ENCODE measurements around the gene KCNN4.
"Not testable (repeated sequence)": the region's sequence is repeated elsewhere in the genome, so short reads cannot be mapped to it uniquely, and the experiment has no call there.

KCNN4 gene

DNA sequence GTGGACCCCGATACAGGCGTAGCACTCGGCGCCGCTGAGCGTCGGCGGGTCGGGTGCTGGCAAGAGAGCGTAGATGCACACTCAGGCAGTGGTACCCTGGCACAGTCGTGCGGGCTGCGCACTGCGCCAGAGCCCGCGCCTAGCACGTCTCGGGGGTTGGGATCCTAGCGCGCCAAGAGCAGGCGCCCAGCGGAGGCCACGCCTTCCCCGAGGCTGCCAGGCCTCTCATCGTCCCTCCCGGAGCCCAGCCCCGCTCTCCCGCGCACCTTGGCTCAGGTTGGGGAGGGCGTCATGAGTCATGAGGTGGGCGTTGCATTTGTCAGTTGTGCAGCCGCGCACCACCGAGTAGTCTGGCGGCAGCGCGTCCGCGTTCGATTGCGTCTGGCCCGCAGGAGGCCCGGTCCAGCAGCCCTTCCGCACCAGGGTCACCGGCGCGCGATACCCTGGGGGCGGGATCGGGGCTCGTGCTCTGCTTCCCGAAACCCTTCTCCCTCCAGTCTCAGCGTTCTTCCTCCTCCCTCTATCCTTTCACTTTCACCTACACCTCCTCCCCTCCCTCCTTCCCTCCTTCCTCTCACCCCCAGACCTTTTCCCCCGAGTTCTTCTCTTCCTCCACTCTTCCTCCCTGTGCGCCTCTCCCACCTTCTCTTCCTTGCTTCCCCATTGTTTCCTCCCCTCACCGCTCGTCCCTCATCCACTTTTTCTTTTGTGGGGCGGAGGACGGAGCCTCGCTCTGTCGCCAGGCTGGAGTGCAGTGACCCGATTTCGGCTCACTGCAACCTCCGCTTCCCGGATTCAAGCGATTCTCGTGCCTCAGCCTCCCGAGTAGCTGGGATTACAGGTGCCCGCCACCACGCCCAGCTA, 18.0 kb upstream of the KCNN4 start:
- peak; percentile 73 for DNase-seq

DNA sequence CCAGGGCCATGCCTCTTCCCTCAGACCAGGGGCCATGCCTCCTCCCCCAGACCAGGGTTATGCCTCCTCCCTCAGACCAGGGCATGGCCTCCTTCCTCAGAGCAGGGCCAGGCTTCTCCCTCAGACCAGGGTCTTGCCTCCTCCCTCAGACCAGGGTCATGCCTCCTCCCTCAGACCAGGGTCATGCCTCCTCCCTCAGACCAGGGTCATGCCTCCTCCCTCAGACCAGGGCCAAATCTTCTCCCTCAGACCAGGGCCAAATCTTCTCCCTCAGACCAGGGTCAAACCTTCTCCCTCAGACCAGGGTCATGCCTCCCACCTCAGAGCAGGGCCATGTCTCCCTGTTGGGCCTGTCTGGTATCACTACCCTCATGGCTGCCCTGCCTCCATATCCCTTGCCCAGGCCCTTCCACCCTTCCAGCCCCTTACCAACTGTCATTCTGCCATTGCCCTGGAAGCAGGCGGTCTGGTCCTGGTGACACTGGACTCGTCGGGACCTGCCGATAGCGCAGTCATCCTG, 17.3 kb upstream of the KCNN4 start:
- no peak for DNase-seq

DNA sequence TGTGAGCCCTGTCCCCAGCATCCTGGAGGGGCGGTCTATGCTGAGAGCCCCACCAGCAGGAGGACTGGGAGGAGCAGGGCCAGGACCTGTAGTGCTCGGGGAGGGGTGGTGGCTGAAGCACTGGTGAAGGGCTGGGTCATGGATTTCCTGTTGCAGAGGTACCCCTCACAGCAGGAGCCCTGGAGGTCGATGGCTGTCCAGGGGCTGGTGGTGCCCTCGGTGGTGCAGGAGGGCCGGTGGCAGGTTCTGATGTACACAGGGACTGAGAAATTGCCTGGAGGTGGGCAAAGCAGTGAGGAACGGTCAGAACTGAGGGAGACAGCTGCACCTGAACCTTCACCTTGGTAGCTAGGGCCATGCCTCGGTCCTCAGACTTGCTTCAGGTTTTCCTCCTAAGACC, 16.8 kb upstream of the KCNN4 start:
- DNase-seq = no peak

DNA sequence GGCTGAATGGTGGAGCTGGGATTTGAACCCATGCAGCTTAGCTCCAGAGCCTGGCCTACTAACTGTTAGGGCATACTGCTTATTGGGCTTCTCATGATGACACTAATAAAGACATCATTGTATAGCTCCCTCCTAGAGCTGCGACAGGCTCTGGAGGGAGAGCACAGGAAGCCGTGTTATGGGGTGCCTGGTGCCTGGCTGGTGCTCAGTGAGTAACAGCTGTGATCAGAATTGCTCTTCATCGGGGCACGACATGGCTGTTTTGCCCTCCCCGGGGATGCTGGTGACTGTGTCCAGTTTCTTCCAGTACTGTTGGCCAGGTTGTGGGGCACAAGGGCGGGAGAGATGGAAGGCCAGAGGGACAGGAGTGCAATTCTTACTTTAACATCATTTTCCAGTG, 16.3 kb upstream of the KCNN4 start:
- DNase-seq = no peak

DNA sequence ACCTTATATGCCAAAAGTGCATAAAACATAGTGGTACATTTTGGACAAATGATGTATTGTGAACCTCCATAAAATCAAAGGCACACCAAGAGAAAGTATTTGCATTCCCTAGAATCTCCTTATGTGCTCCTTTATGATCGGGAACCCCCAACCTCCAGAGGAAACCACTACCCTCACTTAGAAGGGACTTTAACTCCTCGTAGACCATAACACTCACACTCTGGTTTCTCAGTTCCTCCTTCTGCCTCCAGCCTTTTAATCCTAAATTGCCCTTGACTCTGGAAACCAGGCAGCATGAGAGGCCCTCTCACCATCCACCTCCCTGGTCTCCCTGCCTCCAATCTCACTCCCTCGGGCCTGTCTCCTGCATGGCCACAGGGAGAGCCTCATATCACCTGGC, 9.8 kb upstream of the KCNN4 start:
- DNase-seq = no peak

DNA sequence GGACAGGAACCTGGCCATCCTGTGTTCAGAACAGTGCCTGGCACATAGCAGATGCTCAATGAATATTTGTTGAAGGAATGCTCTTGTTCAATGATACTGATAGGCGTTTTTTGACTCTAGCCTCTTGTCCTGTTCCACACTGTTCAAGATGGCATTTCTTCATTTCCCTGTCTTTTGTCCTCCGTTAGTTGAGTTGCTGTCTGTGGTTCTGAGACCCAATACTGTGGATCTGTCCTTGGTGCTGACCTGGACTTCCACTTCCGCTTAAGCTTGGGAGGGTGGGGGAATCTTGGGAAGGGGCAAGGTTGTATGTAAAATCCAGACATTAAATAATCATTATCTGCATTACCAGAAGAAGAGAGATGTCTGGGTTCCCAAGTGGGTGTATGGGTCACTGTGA, 8.3 kb upstream of the KCNN4 start:
- no peak for DNase-seq

DNA sequence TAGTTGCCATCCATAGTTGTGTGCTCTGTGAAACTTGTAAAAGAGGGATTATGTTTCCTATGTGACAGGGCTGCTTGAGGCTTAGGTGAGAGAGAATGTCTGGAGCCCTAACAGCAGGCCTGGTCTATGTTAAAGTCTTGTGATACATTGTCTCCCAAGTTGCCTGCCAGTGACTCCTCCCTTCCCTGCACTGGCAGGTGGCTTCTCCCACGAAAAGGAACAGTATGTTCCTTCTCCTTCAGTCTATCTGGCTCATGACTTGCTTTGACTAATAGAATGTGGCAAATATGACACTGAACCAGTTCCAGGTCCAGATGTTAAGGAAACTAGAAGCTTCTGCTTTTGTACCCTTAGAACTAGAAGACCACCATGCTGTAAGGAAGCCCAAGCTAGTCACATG, 5.9 kb upstream of the KCNN4 start:
- no peak for DNase-seq

DNA sequence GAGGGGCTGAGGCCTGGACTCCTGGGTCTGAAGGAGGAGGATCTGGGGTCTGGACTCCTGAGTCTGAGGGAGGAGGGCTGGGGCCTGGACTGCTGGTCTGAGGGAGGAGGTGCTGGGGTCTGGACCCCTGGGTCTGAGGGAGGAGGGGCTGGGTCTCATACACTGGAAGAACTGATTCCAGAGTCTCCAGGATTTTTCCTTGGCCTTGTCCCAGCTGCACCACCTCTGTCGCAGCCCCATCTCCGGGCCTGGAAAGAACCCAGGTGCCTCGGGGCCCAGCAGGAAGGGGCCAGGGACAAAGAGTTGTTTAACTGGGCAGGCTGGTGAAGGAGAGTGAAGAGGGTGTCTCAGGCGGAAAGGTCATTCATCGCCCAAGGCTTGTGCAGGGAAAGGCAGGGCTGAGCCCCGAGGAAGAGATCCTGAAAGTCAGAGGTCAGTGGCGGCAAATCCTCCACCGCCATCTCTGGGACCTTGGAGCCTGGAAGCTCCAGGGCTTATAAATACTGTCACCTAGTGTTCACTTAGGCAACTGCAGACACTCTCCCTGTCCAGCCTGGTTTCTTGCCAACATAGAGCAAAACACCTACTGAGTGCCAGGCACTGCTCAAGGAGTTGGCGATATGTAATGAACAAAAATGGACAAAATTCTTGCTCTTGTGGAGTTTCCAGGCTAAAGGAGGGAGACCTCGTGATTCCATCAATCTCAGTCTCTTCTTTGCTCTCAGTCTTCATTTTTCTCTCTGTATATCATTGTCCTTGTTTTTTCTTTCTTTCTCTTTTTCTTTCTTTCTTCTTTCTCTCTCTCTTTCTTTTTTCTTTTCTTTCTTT, 4.4 kb upstream of the KCNN4 start:
- DNase-seq = peak; percentile 64

DNA sequence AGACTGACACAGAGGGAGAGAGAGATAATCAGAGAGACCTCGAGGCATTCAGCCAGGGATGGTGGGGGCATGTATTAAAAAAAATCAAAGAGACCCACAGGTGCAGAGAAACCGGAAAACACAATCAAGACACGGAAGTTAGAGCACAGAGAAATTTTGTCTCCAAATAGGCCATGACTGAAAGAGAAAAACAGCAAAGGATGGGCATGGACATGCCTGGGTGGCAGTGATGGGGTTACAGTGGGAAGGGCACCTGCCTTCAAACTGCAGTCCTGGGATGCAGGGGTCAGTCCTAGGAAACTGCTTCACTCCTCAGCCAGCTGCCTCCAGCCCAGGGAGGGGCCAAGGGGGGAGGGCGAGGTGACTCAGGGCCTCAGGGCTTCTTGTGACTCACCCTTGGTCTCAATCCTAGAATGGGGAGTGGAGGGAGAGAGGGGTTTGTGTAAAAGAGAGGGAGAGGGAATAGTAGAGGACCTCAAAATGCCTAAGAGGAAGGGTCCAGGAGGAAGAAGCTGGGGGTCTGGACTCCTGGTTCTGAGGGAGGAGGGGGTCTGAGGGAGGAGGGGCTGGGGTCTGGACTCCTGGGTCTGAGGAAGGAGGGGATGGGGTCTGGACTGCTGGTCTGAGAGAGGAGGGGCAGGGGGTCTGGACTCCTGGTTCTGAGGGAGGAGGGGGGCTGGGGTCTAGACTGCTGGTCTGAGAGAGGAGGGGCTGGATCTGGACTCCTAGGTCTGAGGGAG, 3.6 kb upstream of the KCNN4 start:
- peak; percentile 75 for DNase-seq

DNA sequence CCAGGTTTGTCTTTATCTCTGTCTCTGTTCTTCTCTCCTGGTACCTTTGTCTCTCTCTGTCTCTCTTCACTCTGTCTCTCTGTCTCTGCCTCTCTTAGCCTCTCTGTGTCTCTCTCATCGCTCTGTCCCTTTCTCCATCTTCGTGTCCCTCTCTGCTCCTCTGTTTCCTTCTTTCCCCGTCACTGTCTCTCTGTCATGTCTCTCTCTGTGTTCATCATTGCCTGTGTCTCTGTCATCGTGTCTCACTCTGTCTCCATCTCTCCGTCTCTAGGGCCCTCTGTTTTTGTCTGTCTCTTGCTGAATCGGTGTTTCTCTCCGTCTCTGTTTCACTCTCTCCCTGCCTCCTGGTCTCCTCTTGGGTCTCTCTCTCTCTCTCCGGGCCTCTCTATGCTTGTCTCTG, 2.9 kb upstream of the KCNN4 start:
- no peak for DNase-seq

DNA sequence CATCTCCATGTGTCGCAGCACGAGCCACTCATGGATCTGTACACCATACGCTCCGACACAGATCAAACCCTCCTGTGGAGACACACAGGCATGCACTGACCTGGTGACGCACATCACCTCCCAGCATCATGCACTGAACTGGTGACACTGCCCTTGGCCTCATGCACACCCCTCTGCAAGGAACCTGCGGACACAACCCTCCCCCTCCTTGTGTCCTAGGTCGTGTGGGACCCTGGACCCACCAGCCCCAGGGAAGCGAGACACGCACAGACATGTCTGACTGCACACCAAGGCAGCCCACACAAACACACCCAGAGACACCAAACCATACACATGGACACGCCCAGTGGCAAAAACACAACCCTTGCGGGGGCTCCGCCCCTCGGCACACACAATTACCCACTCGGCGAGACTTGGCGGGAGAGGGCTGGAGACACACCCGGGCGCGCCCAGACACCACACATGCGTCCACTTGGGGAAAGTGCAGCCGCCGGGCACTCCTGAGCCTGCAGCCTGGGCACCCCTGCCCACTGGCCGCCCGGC, 2.0 kb upstream of the KCNN4 start:
- DNase-seq = no peak

DNA sequence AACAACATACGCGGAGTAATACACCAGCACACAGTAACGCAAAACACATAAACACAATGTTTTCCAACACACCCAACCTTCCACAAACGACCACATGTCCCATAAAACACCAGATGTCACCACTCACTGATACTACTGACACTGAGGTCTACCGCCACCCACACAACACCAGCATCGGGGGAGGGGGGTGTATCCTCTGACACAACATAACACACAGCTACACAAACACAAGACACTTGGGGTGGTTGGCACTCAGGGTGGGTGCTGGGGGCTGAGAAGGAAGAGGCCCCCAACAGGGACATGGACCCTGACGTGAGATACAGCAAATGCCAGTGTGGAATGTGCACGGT, 1.5 kb upstream of the KCNN4 start:
- DNase-seq = no peak

DNA sequence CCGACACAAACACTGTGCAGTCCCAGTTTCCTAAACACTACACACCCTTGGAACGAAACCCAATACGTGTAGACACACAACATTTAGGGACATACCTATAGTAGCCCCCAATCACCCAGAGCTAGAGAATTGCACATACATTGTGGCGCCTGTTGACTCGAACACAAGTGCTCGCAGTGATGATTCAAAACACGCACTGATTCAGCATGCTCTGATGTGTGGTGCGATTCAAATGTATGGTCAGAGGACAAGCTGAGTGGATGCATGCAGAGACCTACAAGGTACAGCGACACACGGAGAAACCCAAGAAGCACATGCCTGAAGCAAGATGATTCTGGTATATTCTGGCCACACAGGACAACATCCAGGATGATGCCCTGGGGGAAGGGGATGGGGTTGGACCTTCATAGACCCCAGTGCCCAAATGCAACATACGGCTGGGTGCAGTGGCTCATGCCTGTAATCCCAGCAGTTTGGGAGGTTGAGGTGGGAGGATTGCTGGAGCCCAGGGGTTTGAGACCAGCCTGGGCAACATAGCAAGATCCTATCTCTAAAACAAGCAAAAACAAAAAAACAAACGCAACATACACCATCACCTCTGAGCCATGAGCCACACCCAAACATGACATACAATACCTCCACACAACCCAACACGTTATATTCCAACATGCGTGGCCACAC, 997 bp upstream of the KCNN4 start:
- peak; percentile 51 for DNase-seq

DNA sequence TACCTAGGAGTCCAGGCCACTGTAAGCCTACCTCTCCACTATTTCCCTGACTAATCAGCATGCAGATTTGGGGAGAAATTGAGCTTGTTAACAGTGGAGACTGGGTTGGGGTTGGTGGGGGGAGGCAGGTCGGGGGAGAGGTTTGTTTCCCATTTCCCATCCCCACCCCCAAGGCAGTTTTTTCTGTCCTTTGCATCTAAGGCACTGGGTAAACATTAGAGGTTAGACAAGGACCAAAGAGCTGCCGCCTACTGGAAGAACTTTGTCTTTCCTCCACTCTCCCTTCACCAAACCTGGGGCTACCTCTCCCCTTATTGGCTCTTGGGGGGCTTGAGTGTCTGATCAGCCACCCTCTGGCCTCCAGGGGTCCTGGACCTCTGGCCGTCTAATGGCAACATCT, 953 bp downstream of the KCNN4 start:
- DNase-seq = no peak

DNA sequence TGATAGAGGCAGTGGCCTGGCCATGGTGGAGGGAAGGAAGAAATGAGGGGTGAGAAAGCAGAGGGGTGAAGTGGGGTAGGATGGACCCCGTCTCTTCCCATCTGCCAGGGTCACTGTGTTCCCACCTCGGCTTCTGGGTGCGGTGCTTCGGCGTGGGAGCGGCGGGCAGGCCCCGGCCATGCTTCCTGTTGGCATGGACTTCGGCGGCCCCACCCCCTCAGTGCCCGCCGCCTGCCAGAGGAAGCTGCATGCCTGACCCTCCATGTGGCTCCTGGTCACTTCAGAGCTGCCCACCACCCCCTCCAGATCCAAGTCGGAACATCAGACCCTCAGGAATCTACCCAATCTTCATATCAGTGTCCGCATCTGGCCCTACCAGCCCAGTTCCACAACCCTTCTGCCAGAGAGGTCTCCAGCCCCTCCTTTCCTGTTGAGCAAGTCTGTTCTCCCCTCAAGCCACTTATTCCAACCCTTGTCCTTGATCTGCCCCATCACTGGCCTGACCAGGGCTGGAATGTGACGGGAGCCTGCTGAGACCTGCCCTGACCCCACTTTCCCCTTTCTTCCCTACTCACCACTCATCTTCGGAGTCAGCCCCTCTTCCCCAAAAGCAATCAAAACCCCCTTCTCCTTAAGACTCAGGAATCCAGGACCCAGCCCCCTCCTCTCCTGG, 1.5 kb downstream of the KCNN4 start:
- no peak for DNase-seq

DNA sequence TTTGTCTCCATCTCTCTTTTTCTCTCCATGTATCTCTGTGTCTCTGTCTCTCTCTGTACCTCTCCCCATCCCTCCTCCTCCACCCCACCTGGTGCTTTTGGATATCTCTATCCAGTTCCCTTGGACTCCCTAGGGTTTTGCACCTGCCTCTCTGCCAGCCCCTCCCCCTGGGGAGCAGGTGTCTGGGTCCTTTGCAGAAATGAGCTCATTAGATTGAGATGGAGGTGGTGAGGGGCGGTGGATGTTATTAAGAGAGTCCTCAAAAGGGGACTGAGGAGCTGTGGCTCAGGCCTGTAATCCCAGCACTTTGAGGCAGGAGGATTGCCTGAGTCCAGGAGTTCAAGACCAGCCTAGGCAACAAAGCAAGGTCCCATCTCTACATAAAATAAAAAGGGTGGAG, 2.1 kb downstream of the KCNN4 start:
- no peak for DNase-seq

DNA sequence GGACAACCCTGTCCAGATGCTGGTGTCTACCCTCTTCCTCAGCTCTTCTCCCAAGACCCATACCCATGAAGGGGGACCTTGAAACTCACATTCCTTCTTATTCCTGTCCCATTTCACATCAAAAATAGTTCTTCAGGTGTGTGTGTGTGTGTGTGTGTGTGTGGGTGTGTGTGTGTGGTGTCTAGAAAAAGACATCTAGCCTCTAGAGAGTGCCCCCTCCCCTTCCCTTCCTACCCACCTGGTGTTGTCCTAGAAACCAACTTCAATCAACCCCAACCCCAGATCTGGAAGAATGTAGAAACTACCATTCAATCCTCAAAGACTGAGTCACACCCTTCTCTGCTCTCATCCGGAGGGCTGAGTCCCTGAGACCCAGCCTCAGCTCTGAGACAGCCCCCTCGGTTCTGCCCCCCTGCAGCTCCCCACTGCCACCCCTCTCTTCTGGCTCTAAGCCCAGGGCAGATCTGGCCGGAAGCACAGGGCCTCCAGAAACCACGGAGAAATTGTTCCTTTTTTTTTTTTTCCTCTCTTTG, 3.5 kb downstream of the KCNN4 start:
- peak; percentile 23 for DNase-seq

DNA sequence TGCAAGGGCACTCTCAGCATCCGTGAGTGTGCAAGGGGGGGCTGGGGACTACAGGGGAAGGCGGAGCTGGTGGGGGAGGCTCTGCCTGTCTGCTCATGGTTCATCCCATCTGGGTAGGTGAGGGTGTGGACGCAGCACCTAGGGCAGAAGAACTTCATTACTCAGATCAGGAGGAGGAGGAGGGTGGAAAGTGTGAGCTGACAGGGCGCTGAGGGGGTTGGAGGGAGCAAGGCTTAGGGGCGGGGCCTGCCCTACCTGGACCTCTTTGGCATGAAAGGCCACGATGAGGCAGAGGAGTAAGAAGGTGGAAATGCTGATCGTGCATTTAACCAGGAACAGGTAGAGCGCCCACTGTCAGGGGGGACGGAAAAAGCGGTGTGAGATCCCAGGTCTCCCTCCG, 4.5 kb downstream of the KCNN4 start:
- peak; percentile 79 for DNase-seq

DNA sequence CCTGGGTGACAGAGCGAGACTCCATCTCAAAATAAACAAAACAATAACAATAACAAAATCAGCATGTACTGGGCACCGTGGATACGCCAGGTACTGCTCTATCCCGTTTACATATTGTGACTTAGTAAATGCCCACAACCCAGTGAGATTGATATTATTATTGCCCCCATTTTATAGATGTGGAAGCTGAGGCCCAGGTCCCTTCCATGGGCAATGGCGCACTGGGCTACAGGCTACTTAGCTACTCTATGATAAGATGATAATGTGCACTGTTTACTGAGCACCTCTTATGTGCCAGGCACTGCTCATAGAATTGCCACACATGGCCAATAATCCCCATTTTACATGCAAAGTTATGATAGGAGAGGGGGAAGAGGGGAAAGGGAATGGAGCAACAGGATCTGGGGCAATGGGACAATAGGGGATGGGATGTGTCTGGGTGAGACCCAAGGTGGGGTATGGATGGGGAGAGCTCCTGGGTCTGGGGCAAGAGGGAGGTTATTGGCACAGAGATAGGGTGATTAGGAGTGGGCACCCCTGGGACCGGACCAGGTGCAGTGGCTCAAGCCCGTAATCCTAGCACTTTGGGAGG, 5.4 kb downstream of the KCNN4 start:
- DNase-seq = no peak

DNA sequence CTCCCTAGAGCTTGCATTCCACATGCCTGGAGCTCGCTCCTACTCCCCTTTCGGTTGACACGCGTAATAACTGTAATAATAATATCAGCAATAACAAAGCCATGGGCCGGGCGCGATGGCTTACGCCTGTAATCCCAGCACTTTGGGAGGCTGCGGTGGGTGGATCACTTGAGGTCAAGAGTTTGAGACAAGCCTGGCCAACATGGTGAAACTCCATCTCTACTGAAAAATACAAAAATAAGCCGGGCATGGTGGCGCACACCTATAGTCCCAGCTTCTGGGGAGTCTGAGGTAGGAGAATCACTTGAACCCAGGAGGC, 5.9 kb downstream of the KCNN4 start:
- not testable (repeated sequence) for DNase-seq

All from stimulated activated CD4-positive, alpha-beta T cell treated with anti-CD3 and anti-CD28 coated beads, Interleukin-4, amount 100 ng/mL, for 24 hours (primary cell).